Endothelial cell of umbilical vein (primary cell): ENCODE results near the gene ERI2. TPM values are rescaled to one million over a fixed set of nuclear protein-coding genes. Genes with fewer than 3 reads are reported as not detected.

ENCODE experiments used
- BruUV-seq: library from RNA; stranded (reverse); fragments of 400-500 nt; replicated peaks from 2 replicates; lab custom pipeline; 2021; lab: Mats Ljungman, UMichigan
- CTCF ChIA-PET: fragments of 300-600, 350-600 bp; sonication (Branson Sonifier 250); formaldehyde crosslinking; loops from one replicate; lab custom pipeline; 2021; ENCODE audit warnings: antibody characterized with exemption, inconsistent platforms; lab: Charles Lee
- POLR2A ChIA-PET: fragments of 300-600, 350-600 bp; sonication (Branson Sonifier 250); formaldehyde crosslinking; loops from one replicate; lab custom pipeline; 2021; ENCODE audit warnings: antibody characterized with exemption, inconsistent platforms; lab: Charles Lee
- DNase-seq: peaks from one replicate; pipeline ENCODE4 v3.0.0-alpha.2; 2011; ENCODE audit warnings: low read depth, low spot score
- FAIRE-seq: peaks from 2 replicates; lab custom pipeline; 2011; peaks lifted over from hg19 to GRCh38; lab: Jason Lieb, UNC
- H2AFZ ChIP-seq: 2 replicates; pipeline ENCODE4 v1.6.0; 2012; ENCODE audit warnings: low read depth, low read length, control low read depth, inconsistent platforms
- H3K27ac ChIP-seq: 2 replicates; pipeline ENCODE4 v1.5.1; 2011; ENCODE audit warnings: low read depth, mild to moderate bottlenecking, control low read depth, low read length, moderate library complexity; ENCODE audit not compliant: insufficient read depth
- H3K27me3 ChIP-seq, 2 experiments: 2 replicates each; pipeline versions ENCODE4 v1.6.0 to v1.6.1; 2011; ENCODE audit warnings: low read length in 2 of 2, mixed read lengths in 1 of 2; ENCODE audit not compliant: control insufficient read depth in 2 of 2, insufficient read depth in 2 of 2
- H3K36me3 ChIP-seq, 2 experiments: 2 replicates in 1 of 2; 3 replicates in 1 of 2; pipeline ENCODE4 v1.5.1; 2011; ENCODE audit warnings: low read length in 2 of 2, mild to moderate bottlenecking in 1 of 2, moderate library complexity in 1 of 2; ENCODE audit not compliant: control insufficient read depth in 2 of 2, insufficient read depth in 2 of 2; ENCODE audit errors: extremely low read depth in 1 of 2
- H3K4me1 ChIP-seq: 3 replicates; pipeline ENCODE4 v1.5.1; 2011; ENCODE audit warnings: mild to moderate bottlenecking, low read length; ENCODE audit not compliant: control insufficient read depth, insufficient read depth; ENCODE audit errors: extremely low read depth
- H3K4me2 ChIP-seq: 2 replicates; pipeline ENCODE4 v1.6.1; 2011; ENCODE audit warnings: low read length, control low read depth, mixed read lengths; ENCODE audit not compliant: insufficient read depth
- H3K4me3 ChIP-seq, 3 experiments: fragments of 200-600 bp in 1 of 3; sonication (generic), shearing (Covaris generic) in 1 of 3; replicated peaks in 1 of 3; 2 replicates each; pipeline ENCODE4 v1.5.1; 2011 to 2016; ENCODE audit warnings: control low read depth in 3 of 3, low read length in 3 of 3, mild to moderate bottlenecking in 2 of 3, inconsistent platforms in 1 of 3, low read depth in 1 of 3, moderate library complexity in 1 of 3; ENCODE audit not compliant: insufficient read depth in 1 of 3
- H3K79me2 ChIP-seq: 2 replicates; pipeline ENCODE4 v1.6.0; 2012; ENCODE audit warnings: low read length, inconsistent platforms; ENCODE audit not compliant: control insufficient read depth, insufficient read depth
- H3K9ac ChIP-seq: replicated peaks from 2 replicates; pipeline ENCODE3; 2011; ENCODE audit warnings: low read length, control low read depth; ENCODE audit not compliant: insufficient read depth; ENCODE audit errors: extremely low read depth
- H3K9me1 ChIP-seq: replicated peaks from 3 replicates; pipeline ENCODE4 v1.6.0; 2011; ENCODE audit warnings: mild to moderate bottlenecking, low read length; ENCODE audit not compliant: control insufficient read depth, insufficient read depth; ENCODE audit errors: extremely low read depth
- H3K9me3 ChIP-seq: replicated peaks from 2 replicates; pipeline ENCODE4 v1.5.1; 2012; ENCODE audit warnings: low read length, inconsistent platforms; ENCODE audit not compliant: control insufficient read depth, insufficient read depth
- H4K20me1 ChIP-seq: replicated peaks from 2 replicates; pipeline ENCODE3; 2011; ENCODE audit warnings: mild to moderate bottlenecking, low read length; ENCODE audit not compliant: control insufficient read depth, insufficient read depth; ENCODE audit errors: extremely low read depth
- GATA2 ChIP-seq: IDR thresholded peaks from 2 replicates; pipeline ENCODE4 v1.7.0; 2011; ENCODE audit warnings: low read depth, mild to moderate bottlenecking, moderate library complexity, mixed read lengths, low read length; ENCODE audit not compliant: insufficient read length, insufficient read depth
- POLR2A ChIP-seq: IDR thresholded peaks from 2 replicates; pipeline ENCODE4 v1.6.1; 2012; ENCODE audit warnings: low read depth, mild to moderate bottlenecking, control low read depth, low read length
- dilution Hi-C: fragments of 300-500 bp; cut with MboI; formaldehyde crosslinking; loops from one replicate; pipeline ENCODE4 v1.15.0; 2019; ENCODE audit warnings: low sequenced_read_pairs; ENCODE audit not compliant: extremely low pct_ligation_motif_present
- intact Hi-C: fragments of 100-400 bp; cut with micrococcal nuclease; formaldehyde crosslinking; loops from one replicate; pipeline ENCODE4 v1.10.0; 2022
- polyA plus RNA-seq, 4 experiments: library from polyadenylated mRNA; depleted of rRNA in 3 of 4; stranded (reverse) in 3 of 4; unstranded in 1 of 4; fragments of >200 nt; gene quantifications; 2 replicates each; pipeline versions ENCODE4 v1.2.1 to v1.2.3, GENCODE V29; 2011 to 2012; ENCODE audit warnings: missing spikeins in 1 of 4
- total RNA-seq: library from RNA; stranded (reverse); gene quantifications from 2 replicates; pipeline ENCODE4 v1.2.3, GENCODE V29; 2021
- TF ChIP-seq, protein P1 (sequence below), 2 donors: IDR thresholded peaks; 1 replicate in 1 of 2; 2 replicates in 1 of 2; pipeline ENCODE4 v1.5.1; 2011; ENCODE audit warnings: low read length in 2 of 2, mild to moderate bottlenecking in 2 of 2, moderate library complexity in 2 of 2, control low read depth in 1 of 2, inconsistent platforms in 1 of 2, low read depth in 1 of 2; ENCODE audit not compliant: insufficient read depth in 1 of 2; ENCODE audit errors: extremely low read depth in 1 of 2

The ERI2 gene
- total and polyA plus RNA-seq, 2 donors (not counting 3 experiments of a cell fraction or from before 2014, with no cell fraction given): 6.6 to 8.9 TPM

DNA sequence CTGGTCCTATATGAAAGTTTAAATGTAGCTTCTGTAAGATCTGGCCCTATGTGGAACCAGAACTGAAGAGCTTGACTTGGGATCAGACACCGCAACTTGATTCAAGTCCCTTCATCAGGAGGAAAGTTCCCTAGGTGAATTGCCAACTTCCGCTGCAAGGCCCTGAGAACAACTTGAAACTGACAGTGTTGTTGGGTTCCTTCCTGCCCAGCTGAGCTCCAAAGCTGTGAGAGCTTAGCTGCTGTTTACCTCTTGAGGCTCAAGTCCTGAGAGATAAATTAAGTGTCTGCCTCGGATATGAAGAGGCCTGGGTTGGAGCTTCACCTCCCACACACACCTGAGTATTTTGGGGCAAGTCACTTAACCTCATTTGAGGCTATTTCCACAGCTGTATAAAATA, 44.7 kb upstream of the ERI2 start:
- Histone ChIP-seq H3K4me2 (no peak overlapping the region), H3K9me3 (no peaks in the 10 kb centered on the region), H3K27me3 (no peaks in the 10 kb centered on the region), H3K4me1 (peaks cover 48% of the 10 kb centered on the region), H3K36me3 (peaks cover 4 to 8% of the 10 kb centered on the region in 2 experiments), H3K9me1 (no peaks in the 10 kb centered on the region), H3K4me3 (no peak overlapping the region), H3K79me2 (no peaks in the 10 kb centered on the region), H3K27ac (peak overlapping the region; percentile 10), H3K9ac (no peak overlapping the region), H4K20me1 (no peaks in the 10 kb centered on the region), H2AFZ (no peak overlapping the region)
- no TSS peak for BruUV-seq
- dilution Hi-C loops: no loop called here
- peak; percentile 56 for DNase-seq
- ChIA-PET CTCF (interaction anchor here (0.7 to 3.8 kb wide), 38 partner anchors 15 to 450 kb away, joined by 3 to 73 read pairs (median 4); partner anchors contain the start of genes DCUN1D3, ERI2, LDAF1 and LYRM1), POLR2A (interaction anchor here (1.2 to 2.6 kb wide), 2 partner anchors 49 to 54 kb away, joined by 5 to 15 read pairs; partner anchors contain the start of genes DCUN1D3 and LYRM1)
- TF ChIP-seq POLR2A (no peak), GATA2 (no peak)
- TF ChIP-seq, protein P1, sequence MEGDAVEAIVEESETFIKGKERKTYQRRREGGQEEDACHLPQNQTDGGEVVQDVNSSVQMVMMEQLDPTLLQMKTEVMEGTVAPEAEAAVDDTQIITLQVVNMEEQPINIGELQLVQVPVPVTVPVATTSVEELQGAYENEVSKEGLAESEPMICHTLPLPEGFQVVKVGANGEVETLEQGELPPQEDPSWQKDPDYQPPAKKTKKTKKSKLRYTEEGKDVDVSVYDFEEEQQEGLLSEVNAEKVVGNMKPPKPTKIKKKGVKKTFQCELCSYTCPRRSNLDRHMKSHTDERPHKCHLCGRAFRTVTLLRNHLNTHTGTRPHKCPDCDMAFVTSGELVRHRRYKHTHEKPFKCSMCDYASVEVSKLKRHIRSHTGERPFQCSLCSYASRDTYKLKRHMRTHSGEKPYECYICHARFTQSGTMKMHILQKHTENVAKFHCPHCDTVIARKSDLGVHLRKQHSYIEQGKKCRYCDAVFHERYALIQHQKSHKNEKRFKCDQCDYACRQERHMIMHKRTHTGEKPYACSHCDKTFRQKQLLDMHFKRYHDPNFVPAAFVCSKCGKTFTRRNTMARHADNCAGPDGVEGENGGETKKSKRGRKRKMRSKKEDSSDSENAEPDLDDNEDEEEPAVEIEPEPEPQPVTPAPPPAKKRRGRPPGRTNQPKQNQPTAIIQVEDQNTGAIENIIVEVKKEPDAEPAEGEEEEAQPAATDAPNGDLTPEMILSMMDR (IDR thresholded peaks at IDR 0.05; ENCODE audit: extremely low read depth in 1 of 2, insufficient read depth in 1 of 2, low read depth in 1 of 2, low read length in 2 of 2): no peak
- intact Hi-C loops: loop anchor here (1.0 to 5.0 kb wide), 9 partner anchors 49 to 449 kb away; partner anchors contain the start of genes CRYM, DCUN1D3 and LYRM1
- peak; percentile 87 for FAIRE-seq
